ENCODE data around the gene CHST9.
"Not testable (repeated sequence)": the region's sequence is repeated elsewhere in the genome, so short reads cannot be mapped to it uniquely, and the experiment has no call there.

CHST9 gene

GRCh38 chr18:27165412-27165811 lies 19.7 kb downstream of the CHST9 start:
- DNase-seq, result no peak

GRCh38 chr18:27164905-27165304 lies 20.2 kb downstream of the CHST9 start:
- no peak for DNase-seq

DNA sequence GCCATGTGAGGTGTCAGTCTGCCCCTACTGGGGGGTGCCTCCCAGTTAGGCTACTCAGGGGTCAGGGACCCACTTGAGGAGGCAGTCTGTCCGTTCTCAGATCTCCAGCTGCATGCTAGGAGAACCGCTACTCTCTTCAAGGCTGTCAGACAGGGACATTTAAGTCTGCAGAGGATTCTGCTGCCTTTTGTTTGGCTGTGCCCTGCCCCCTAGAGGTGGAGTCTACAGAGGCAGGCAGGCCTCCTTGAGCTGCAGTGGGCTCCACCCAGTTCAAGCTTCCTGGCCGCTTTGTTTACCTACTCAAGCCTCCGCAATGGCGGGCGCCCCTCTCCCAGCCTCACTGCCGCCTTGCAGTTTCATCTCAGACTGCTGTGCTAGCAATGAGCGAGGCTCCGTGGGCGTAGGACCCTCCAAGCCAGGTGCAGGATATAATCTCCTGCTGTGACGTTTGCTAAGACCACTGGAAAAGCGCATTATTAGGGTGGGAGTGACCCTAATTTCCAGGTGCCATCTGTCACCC lies 21.9 kb downstream of the CHST9 start:
- not testable (repeated sequence) for DNase-seq

DNA sequence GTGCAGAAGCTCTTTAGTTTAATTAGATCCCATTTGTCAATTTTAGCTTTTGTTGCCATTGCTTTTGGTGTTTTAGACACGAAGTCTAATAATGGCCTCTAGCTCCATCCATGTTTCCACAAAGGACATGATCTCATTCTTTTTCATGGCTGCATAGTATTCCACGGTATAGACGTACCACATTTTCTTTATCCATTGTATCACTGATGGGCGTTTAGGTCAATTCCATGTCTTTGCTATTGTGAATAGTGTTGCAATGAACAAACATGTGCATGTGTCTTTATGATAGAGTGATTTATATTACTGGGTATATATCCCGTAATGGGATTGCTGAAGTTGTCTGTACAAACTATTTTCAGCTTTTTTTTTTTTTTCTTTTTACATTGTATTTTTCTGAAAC lies 35.9 kb downstream of the CHST9 start:
- not testable (repeated sequence) for DNase-seq

- no peak for DNase-seq
These were observed 40.4 kb downstream of the CHST9 start for GRCh38 chr18:27144672-27145071.

- no peak for DNase-seq
These were observed 41.4 kb downstream of the CHST9 start for GRCh38 chr18:27143580-27144287.

GRCh38 chr18:27142891-27143290 lies 42.2 kb downstream of the CHST9 start:
- DNase-seq, result no peak

GRCh38 chr18:27141876-27142275 lies 43.2 kb downstream of the CHST9 start:
- no peak for DNase-seq

GRCh38 chr18:27138079-27138478 lies 47.0 kb downstream of the CHST9 start:
- DNase-seq, result no peak

- DNase-seq, result no peak
These were observed 48.9 kb downstream of the CHST9 start for GRCh38 chr18:27136208-27136535.

GRCh38 chr18:27135504-27136207 lies 49.5 kb downstream of the CHST9 start:
- no peak for DNase-seq

- DNase-seq, result no peak
These were observed 55.0 kb downstream of the CHST9 start for GRCh38 chr18:27130065-27130630.

GRCh38 chr18:27124196-27124595 lies 60.9 kb downstream of the CHST9 start:
- no peak for DNase-seq

DNA sequence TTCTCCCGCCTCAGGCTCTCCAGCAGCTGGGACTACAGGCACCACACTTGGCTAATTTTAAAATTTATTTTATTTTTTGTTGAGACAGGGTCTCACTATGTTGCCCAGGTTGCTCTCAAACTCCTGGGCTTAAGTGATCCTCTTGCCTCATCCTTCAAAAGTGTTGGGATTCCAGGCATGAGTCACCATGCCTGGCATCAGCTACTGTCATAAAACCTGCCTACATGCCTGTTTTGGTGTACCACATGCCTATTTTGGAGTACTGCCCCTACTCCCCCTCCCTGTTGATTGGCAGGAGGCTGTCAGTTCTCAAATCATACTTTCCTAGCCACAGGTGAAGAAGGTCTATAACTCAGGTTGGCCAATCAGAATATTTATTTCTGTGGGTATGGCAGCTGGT lies 64.0 kb downstream of the CHST9 start:
- no peak for DNase-seq

DNA sequence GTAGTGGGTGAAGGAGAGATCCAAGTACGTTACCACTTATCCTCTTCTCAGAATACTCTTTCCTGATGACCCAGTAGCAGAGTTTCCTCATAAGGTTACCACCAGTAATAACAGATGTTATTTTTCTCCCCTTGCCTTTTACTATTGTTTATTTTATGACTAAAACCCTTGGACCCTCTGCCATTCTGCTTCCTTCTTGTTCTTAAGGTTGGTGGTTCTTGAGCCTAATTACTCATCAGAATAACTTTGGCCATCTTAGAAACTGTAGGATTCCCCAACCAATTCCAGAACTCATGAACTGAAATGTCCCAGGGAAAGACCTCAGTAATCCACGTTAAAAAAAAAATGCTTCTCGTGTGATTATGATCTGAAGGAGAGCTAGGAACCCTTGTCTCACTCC lies 64.9 kb downstream of the CHST9 start:
- DNase-seq, result no peak

DNA sequence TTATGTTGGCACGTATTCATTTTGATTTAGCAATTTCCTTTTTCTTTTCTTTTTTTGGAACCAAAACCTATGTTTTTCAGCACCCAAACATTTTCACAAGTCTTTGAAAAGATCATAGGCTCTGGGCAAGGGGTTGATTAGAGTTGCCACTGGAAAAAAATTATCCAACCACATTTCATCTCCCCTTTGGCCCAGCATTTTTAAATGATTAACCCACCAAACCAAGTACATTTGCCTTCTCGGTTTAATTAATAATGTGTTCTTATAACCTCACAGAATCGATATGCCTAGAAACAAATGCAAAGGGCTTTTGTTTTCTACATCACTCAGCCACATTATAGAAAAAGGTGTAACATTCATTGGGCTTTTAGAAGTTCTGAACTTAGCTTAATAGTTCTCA lies 66.1 kb downstream of the CHST9 start:
- no peak for DNase-seq

DNA sequence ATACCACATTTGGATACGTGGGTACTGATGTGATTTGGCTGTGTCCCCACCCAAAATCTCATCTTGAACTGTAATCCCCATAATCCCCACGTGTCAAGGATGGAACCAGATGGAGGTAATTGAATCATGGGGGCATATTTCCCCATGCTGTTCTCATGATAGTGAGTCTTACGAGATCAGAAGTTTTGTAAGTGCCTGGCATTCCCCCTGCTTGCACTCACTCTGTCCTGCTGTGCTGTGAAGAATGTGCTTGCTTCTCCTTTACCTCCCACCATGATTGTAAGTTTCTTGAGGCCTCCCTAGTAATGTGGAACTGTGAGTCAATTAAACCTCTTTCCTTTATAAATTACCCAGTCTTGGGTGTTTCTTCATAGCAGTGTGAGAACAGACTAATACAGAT lies 70.3 kb downstream of the CHST9 start:
- DNase-seq, result no peak

- DNase-seq, result no peak
These were observed 71.8 kb downstream of the CHST9 start for GRCh38 chr18:27113358-27113757.

DNA sequence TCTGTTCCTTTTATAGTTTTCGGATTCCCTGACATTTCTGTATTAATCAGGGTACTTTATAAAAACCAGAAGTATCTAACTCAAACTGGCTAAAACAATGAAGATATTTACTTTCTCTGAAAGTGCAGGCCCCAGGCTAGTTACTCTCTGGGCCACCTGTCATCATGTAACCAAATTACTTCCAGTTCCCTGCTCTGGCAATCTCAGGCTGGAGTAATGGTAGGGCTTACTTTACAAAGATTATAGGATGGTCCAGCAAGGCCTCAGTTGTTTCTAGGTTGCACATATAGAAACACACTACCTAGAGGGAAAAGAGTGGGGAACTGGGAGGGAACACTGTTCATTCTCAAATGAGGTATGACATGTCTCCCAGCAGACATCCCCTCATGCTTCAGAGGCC lies 74.8 kb downstream of the CHST9 start:
- DNase-seq, result no peak

DNA sequence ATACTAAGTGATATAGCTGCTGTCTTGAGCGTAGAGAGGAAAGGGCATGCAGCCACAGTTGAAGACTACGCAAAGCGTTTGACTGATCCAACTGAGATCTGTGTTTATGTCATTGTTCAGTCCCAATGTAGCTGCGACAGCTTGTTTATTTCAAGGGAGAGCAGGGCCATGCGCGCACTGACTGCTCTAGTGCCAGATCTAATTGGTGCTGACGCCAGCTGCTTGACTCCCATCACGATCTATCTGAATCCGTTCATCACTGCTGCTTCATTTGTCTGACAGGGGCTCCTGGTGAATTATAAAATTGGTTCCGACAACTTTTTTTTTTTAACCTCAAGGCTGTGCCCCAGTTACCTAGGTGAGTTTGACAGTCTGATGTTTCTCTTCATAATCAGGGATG lies 75.7 kb downstream of the CHST9 start:
- no peak for DNase-seq

DNA sequence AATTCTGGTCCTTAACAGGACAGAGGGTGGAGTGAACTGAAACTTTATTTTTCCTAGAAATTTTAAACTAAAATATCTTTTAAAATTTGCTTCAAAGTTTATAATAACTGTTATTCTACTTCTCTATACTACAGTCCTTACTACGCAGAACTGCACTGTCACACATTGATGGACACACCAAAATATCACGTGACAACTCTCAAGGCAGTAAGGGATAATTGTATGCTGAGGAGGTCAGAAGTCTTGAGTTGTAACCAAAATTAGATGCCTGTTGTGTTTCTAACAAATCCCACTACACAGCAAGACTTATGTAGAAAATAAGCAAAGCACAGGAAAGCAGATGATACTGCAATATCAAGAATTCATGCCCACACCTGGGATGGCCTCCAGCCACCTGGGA lies 76.3 kb downstream of the CHST9 start:
- no peak for DNase-seq

DNA sequence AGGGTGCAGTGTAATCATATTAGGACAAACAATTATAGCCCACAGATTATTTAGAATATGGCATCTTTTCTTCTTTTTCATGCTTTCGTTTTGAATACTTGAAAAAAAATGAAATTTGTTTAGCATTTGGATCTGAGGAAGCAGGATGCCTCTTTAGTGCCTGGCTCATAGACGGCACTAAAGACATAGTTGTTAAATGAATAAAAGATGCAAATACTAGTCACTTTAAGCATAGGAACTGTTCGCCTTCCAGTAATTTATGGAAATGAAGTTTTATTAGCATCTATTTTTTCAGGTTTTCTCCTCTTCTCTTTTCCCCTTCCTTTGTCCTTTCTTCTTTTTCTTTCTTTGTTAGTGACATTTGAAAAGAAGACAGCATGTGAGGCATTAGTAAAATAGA lies 80.4 kb downstream of the CHST9 start:
- no peak for DNase-seq

- DNase-seq, result no peak
These were observed 90.5 kb downstream of the CHST9 start for GRCh38 chr18:27094621-27095020.

- not testable (repeated sequence) for DNase-seq
These were observed 91.8 kb downstream of the CHST9 start for GRCh38 chr18:27093290-27093689.
